DMS114 treated with DMSO at 0.1 percent for 48 hours (cell line): ENCODE results near the gene PYY.
"Not testable (repeated sequence)": the region's sequence is repeated elsewhere in the genome, so short reads cannot be mapped to it uniquely, and the experiment has no call there.

Experiments
- DNase-seq: peaks from one replicate; lab custom pipeline; 2025; ENCODE audit not compliant: unreplicated experiment; lab: John Stamatoyannopoulos, UW

PYY gene

GRCh38 chr17:43953746-43954145 lies at the start of gene PYY:
Gene PYY (minus strand): TSS chr17:43953940. CDS start chr17:43953483, 457 bp downstream.
- DNase-seq = no peak

- no peak for DNase-seq
These were observed 48.6 kb upstream of the PYY start for GRCh38 chr17:44002141-44002848.

GRCh38 chr17:44001461-44001920 lies 47.8 kb upstream of the PYY start:
- no peak for DNase-seq

- no peak for DNase-seq
These were observed 47.2 kb upstream of the PYY start for GRCh38 chr17:44000871-44001460.

GRCh38 chr17:44000141-44000860 lies 46.6 kb upstream of the PYY start:
- DNase-seq = no peak

- DNase-seq = no peak
These were observed 45.3 kb upstream of the PYY start for GRCh38 chr17:43999024-43999423.

- no peak for DNase-seq
These were observed 44.8 kb upstream of the PYY start for GRCh38 chr17:43998552-43998951.

- not testable (repeated sequence) for DNase-seq
These were observed 43.4 kb upstream of the PYY start for GRCh38 chr17:43997180-43997579.

- no peak for DNase-seq
These were observed 41.4 kb upstream of the PYY start for GRCh38 chr17:43995150-43995471.

- DNase-seq = peak; percentile 32
These were observed 40.8 kb upstream of the PYY start for GRCh38 chr17:43994272-43995149.

- DNase-seq = no peak
These were observed 38.9 kb upstream of the PYY start for GRCh38 chr17:43992641-43993040.

- no peak for DNase-seq
These were observed 34.6 kb upstream of the PYY start for GRCh38 chr17:43988301-43988700.

- DNase-seq = no peak
These were observed 33.6 kb upstream of the PYY start for GRCh38 chr17:43987131-43988021.

GRCh38 chr17:43986225-43986981 lies 32.7 kb upstream of the PYY start:
- no peak for DNase-seq

GRCh38 chr17:43984521-43984920 lies 30.8 kb upstream of the PYY start:
- no peak for DNase-seq

GRCh38 chr17:43983515-43984411 lies 30.0 kb upstream of the PYY start:
- no peak for DNase-seq

- no peak for DNase-seq
These were observed 29.4 kb upstream of the PYY start for GRCh38 chr17:43983196-43983514.

GRCh38 chr17:43982171-43982570 lies 28.4 kb upstream of the PYY start:
- no peak for DNase-seq

GRCh38 chr17:43979671-43980070 lies 25.9 kb upstream of the PYY start:
- no peak for DNase-seq
